Measurements from ENCODE around the gene PDIK1L.
A peak's percentile ranks its signal among the peaks of the same experiment; 100 is the strongest.
"Not testable (repeated sequence)": the region's sequence is repeated elsewhere in the genome, so short reads cannot be mapped to it uniquely, and the experiment has no call there.

The PDIK1L gene

DNA sequence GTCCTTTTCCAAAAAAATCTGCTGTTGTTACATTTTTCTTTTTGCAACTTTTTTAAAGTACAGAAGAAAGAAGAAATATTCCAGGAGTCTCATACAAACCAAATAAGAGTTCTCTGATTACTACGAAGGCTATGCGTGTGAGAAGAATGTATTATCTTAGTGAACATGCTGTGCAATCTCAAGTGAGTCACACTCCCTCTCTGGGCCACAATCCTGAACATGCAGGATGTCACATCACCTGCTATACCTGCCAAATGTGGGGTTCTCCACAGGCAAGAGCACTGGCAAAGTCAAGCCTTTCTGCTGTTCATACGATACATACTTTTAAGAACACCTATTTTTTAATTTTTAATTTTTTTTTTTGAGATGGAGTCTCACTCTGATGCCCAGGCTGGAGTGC, 22.5 kb upstream of the PDIK1L start:
- no peak for DNase-seq

DNA sequence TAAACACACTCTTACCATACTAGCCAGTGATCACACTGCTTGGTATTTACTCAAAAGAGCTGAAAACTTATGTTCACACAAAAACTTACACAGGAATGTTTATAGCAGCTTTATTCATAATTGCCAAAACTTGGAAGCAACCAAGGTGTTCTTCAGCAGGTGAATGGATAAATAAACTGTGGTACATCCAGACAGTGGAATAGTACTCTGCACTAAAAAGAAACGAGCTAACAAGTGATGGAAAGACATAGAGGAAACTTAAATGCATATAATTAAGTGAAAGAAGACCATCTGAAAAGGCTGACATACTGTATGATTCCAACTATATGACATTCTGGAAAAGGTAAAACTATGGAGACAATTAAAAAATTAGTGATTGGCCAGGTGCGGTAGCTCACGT, 20.7 kb upstream of the PDIK1L start:
- DNase-seq, result no peak

DNA sequence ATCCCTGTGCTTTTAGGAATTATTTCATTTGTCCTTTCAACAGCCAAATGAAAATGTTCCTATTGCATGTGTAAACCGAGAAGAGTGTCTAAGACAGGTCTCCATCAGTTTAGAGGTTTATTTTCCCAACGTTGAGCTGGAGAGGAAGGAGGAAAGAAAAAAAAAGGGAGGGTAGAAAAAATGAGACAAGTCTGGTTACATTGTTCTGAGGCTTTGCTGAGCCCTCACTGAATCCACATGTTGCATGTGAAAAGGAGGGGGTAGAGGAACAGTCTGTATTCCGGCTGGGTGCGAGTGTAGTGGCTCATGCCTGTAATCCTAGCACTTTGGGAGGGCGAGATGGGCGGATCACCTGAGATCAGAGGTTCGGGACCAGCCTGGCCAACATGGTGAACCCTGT, 19.2 kb upstream of the PDIK1L start:
- DNase-seq, result no peak

DNA sequence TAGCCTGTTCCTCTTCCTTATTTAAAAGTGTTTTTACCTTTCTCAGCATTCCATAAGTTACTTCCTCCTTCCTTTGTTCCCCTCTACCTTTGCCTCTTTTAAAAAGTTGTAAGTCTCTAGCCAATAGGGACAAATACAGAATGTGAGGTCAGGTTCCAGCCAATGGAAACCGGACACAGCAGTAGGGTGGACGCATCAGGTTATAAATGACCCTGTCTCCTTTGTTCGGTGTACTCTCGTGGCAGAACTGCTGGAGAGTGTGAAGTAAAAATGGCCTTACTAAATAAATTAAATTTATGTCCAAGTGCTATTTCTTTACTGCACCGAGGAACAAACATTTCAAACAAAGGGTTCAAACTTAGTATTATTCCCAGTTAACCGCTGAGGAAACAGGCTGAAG, 18.1 kb upstream of the PDIK1L start:
- DNase-seq, result not testable (repeated sequence)

DNA sequence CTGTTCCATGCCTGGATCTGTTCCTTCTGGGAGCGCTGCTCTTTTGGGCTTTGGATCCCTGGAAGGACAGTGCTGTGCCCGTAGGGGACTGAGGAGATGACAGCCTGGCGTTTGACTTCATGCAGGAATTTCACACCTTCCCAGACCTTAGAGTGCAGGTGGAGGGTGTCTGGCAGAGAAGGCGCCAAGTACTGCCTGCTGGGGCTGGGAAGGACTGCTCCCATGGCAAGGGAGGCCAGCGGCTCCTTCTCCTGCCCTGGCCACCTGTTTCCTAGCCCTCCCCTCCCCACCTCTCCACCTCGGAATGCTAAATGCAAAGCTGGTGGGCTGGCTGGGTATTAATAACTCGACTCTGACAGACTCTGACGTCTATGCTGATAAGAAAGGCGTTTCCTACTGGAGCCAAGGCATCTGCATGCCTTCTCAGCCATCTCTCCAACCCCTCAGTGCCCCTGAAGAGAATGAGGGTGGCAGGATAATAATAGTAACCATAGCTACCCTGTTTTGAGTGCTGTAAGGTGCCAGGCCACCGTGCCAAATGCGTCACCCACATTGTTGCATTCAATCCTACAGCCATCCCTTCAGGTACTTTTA, 17.5 kb upstream of the PDIK1L start:
- DNase-seq, result no peak

DNA sequence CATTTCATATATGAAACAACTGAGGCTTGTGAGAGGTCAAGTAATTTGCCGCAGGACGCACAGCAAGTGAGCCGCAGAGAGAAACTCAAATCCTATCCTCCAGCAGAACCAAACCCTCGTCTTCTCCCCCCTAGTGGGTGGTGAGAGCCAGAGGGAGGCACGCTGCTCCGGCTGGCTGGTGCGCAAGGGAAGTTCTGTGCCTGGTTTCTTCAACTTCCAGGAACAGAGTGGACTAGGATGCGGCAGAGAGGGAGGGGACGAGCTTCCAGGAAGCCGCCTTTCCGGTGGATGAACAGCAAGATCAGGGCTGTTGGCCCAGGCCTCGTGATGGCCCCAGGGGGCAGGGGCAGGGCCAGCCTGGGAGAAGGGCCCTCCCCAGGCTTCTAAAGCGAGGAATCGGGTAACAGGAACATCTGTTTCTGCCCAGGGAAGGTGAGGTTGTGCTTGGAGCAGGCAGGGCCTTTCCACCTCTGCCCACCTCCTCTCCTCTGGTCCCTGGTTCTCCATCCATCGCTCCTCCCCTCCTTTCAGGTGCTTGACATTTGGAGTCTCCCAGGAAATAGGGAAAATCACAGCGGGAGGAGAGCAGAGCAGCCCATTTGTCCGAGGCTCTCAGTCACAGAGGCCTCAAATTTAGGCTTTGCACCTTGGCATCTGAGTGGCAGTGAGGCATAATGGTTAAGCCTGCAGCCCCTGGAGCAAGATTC, 16.8 kb upstream of the PDIK1L start:
- DNase-seq, result peak in 18 of 58 donors; percentile 2 to 41 (median 14)

DNA sequence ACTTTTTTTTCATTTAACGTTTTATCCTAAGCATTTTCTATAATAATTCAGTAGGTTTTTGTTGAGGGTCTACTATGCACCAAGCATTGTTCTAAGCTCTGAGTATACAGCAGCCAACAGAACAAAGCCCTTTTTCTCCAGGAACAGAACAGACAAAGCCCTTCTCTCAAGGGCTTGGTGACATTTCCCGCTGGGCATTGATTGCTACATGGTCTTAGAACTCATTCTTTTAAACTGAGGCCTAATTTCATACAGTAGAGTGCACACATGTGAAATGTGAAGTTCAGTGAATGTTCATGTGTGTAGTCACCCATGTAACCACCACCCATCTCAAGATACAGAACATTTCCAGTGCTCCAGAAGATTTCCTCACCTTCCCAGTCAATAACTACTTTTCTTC, 15.2 kb upstream of the PDIK1L start:
- peak in 15 of 58 donors; percentile 1 to 65 (median 16) for DNase-seq

DNA sequence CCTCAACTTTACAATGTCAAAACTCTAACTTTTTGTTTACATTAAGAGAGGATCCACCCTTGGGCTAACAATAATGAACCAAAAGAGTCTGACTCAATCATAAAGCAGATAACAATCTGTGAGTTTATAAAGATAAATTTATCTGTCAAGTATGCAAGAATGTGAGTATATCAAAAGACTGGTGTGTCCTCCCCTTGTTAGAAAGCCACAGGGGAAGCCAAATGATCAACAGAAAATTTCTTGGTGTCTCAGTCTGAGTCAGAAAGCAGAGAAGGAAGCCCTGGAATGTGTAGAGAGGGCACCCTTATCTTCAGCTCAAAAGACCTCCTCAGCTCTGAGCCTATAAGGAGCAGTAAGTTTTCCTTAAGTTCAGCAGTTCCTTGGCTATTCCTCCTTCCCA, 13.9 kb upstream of the PDIK1L start:
- DNase-seq, result no peak

DNA sequence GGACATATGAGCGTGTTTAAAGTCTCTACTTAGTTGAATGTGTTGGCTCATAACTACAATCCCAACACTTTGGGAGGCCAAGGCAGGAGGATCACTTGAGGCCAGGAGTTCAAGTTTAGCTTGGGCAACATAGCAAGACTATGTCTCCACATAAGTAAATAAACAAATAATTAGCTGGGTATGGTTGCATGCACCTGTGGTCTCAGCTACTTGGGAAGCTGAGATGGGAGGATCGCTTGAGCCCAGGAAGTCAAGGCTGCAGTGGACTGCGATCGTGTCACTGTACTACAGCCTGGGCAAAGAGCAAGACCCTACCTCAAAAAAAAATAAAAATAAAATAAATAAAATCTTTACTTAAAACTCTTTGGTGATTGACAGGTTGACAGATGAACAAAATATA, 13.0 kb upstream of the PDIK1L start:
- no peak for DNase-seq

DNA sequence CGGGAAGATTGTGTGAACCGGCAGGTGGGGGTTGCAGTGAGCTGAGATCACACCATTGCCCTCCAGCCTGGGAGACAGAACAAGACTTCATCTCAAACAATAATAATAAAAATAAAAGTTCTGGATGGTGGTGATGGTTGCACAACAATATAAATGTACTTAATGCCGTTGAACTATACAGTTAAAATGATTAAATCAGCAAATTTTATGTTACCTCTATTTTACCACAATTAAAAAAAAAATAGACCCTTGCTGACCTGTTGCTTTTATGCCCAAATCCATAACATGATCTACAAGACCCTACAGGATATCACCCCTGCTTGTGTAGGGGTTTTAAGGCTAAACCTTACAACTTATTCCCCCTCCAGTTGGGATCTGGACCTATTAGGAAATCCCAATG, 11.8 kb upstream of the PDIK1L start:
- no peak for DNase-seq

DNA sequence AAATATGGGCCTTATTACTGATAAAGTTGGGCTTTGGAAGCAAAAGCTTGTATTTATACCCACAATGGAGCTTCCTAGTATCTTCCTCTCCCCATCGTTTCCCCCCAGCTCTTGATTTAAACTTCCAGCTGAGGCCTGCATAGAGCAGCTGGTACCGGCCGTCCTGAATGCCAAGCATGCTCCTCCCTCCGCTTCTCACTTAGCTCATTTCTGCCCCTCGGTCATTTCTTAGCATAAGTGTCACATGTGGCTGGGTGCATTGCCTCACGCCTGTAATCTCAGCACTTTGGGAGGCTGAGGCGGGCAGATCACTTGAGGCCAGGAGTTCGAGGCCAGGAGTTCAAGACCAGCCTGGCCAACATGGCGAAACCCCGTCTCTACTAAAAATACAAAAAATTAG, 11.4 kb upstream of the PDIK1L start:
- not testable (repeated sequence) for DNase-seq

DNA sequence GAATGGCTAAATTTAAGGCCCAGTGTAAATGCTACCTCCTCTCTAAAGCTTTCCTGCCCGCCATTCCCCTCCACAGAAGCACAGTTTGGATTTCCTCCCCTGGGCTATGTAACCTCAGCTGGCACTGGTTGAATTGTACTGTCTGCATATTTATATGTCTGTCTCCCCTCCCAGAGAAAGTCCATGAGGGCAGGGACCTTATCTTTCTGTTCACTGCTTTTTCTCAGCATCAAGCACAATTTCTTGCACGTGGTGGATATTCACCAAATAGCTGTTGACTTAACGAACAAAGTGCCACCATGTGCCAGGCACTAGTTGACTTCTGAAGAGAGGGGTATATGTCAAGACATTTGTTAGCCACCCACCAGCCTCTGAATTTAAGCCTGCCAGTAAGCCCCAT, 9.5 kb upstream of the PDIK1L start:
- no peak for DNase-seq

DNA sequence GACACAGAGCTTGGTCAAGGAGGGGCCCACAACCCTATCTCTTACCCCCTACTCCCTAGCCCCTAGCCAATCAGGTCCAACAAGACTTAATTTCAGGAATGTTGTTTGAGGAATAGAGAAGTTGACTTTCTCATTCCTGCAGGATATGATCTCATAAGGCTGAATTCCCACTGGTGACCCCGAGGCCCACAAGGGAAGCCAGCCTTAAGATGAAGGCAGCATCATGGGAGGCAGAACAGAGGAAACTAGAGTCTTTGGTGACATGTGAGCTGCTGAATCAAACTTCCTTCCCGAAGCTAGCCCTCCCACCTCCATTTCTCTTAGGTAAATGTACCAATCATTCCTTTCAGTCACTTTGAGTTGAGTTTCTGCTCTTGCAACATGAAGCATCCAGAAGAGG, 9.1 kb upstream of the PDIK1L start:
- DNase-seq, result no peak

DNA sequence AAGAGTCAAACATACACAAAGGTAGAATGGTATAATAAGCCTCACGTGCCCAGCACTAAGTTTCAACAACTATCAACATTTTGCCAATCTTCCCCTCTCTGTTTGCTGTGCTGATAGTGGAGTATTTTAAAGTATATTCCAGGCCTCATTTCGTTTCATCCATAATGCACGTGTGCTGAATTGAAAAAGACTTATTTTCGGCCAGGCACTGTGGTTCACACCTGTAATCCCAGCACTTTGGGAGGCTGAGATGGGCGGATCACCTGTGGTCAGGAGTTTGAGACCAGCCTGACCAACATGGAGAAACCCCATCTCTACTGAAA, 6.4 kb upstream of the PDIK1L start:
- not testable (repeated sequence) for DNase-seq

DNA sequence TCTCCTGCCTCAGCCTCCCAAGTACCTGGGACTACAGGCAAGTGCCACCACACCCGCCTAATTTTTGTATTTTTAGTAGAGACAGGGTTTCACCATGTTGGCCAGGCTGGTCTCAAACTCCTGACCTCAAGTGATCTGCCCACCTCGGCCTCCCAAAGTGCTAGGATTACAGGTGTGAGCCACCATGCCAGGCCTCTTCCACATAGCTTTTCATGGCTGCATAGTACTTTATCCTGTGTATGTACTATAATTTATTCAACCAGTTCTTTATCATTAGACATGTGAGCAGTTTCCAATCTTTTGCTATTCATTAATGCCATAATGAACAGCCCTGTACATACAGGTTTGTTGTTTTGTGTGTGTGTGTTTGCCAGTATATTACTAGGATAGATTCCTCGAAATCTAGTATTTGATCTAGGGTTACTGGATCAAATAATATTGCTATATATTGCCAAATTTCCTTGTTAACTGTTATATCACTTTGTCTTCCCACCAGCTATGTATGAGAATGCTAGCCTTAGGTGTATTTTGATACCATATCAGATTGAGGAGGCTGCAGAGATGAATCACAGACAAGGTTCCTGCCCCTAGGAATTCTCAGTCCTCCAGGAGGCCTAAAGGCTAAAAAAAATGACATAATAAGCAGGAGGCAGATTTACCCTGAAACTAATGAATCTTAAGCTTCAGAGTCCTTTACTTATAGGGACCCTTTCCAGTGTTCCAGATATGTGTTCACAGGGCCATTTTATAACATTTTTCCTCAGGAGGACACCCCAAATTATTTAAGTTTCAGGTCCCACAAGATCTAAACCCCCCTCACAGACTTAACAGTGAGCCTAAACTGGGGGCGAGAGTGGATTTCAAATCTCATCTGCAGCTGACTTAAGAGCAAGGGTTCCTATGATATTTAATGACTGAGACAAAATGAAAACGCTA, 2.1 kb upstream of the PDIK1L start:
- DNase-seq, result no peak

DNA sequence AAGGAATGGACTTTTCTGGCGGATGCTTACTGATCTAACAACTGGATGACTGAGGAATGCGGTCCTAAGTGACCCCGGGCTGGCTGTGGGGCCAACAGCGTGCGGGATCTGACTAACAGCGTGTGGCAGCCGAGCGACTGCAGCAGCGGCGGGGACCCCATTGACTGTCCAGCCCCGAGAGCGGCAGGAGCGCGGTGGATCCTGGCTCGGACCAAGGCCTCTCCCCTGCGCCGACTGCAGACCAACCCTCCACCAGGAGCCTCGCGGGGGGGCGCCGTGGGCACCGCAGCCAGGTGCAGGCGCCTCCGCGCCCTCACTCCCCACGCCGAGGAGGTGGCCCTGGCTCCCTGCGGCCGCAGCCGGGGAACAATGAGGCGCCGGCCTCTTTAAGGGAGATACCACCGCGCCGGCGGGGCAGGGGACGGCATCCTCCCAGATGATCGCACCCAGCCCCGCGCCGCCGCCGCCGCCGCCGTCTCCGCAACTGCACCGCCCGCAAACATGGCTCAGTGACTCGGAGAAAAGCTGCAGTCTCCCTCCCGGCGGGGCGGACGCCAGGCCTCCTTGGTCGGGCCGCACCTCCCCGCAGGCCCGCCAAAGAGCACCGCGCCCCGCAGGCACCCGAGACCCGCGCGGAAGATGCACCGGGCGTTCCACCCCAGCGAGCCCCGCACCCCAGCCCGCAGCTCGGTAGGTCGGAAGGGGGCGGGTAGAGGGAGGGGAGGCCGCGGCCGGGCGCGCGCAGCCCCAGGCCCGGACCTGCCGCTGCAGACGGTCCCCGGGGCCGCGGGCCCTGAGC, 694 bp upstream of the PDIK1L start:
- peak in 57 of 58 donors; percentile 15 to 88 (median 75) for DNase-seq

DNA sequence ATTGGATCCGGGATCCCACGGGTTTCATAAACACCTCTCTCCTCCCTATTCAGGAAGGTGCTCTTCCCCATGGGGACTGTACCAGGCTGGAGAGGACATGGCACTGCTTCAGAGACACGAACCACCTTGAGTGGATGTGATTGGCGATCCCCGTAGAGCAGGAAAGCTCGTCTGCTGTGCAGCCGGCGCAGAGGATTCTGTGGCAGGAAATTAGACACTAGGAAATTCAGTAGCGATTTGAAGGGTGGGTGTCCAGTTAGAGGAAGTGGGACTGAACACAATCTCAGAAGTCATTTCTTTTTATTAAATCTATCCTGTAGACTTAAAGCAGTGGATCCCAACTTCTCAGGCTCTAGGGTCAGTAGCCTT, 767 bp downstream of the PDIK1L start:
- no peak for DNase-seq

DNA sequence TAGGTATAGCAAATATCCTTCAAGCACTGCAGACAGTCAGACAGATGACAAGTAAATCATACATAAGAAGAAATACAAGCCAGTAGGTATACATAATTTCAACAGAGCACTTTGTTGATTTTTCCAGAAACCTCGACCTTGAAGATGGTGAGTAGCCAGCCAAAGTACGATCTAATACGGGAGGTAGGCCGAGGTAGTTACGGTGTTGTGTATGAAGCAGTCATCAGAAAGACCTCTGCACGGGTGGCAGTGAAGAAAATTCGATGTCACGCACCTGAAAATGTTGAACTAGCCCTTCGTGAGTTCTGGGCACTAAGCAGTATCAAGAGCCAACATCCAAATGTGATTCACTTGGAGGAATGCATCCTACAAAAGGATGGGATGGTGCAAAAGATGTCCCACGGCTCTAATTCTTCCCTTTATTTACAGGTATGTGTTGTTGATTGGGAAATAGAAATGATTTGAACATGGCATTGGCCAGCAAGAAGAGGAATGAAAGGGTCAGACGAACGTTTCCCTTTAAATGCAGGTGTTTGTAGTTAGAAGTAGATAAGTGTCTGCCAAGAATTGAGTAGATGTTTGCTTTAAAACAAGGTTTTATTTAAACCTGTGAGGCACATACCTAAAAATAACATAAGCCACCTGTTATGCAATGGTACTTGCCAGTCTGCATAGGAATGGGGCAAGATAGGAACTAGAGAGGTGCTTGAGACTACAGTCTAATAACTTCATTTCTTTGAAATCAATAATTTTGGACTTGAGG, 2.7 kb downstream of the PDIK1L start:
- no peak for DNase-seq

DNA sequence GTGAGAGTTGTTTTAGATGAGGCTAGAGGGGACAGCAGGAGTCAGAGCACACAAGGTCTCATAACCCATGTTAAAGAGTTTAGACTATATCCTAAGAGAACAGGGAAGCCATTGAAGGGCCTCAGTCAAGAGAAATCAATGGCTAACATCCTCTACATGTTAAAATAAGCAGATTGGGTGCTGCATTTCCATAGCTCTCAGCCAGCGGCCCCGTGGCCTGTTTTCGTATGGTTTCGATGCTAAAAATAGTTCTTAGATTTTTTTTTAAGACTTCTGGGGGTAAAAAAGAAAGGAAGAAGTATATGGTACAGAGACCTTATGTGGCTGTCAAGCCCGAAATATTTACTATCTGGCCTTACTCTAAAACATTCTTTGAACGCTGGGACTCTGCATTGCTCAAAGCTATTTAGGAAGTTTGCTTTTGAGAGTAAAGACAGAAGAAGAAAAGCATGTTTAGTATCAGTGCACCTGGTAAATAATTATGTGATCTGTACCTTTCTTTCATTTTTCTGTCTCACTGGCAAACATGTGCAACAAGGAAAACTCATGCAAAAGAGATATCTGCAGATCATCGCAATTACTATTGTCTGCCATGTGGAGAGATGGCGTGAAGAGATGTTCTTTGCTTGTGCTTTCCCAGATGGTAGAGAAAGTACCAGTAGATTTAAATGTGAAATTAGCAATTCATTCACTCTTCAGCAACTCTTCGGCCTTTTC, 8.4 kb downstream of the PDIK1L start:
- no peak for DNase-seq
